IPS-NIHi7 (cell line): ENCODE measurements around the gene DRAXIN.

Experiments used
- DNase-seq: peaks from one replicate; pipeline ENCODE4 v3.0.0; 2012; ENCODE audit warnings: mixed read lengths; ENCODE audit errors: extremely low spot score

The DRAXIN gene

GRCh38 chr1:11764115-11764514 lies 72.6 kb downstream of the DRAXIN start:
- DNase-seq, result no peak

- DNase-seq, result no peak
Measured at GRCh38 chr1:11764519-11764918, 73.0 kb downstream of the DRAXIN start.

GRCh38 chr1:11765661-11766428 lies 74.3 kb downstream of the DRAXIN start:
- DNase-seq, result no peak

GRCh38 chr1:11766429-11766776 lies 74.9 kb downstream of the DRAXIN start:
- no peak for DNase-seq

- DNase-seq, result no peak
Measured at GRCh38 chr1:11767922-11768704, 76.6 kb downstream of the DRAXIN start.

- no peak for DNase-seq
Measured at GRCh38 chr1:11768821-11769220, 77.3 kb downstream of the DRAXIN start.

- no peak for DNase-seq
Measured at GRCh38 chr1:11769274-11769673, 77.8 kb downstream of the DRAXIN start.

GRCh38 chr1:11770011-11770410 lies 78.5 kb downstream of the DRAXIN start:
- no peak for DNase-seq

- no peak for DNase-seq
Measured at GRCh38 chr1:11771481-11772043, 80.1 kb downstream of the DRAXIN start.

GRCh38 chr1:11772458-11772857 lies 80.9 kb downstream of the DRAXIN start:
- no peak for DNase-seq

GRCh38 chr1:11774753-11775152 lies 83.2 kb downstream of the DRAXIN start:
- DNase-seq, result no peak
